SK-N-SH treated with all-trans-retinoic acid at 6 μM for 48 hours (cell line): Measurements from ENCODE around the gene PPP6R2.

Experiments used
- ATAC-seq: fragments of 200-7000 bp; cut with Tn5 transposase; 3 replicates; pipeline ENCODE4 v1.9.1; 2020; ENCODE audit warnings: mild to moderate bottlenecking, moderate library complexity
- ARNTL ChIP-seq: fragments of 450-650 bp; formaldehyde crosslinking; IDR thresholded peaks from 2 replicates; pipeline ENCODE4 v1.5.0; 2020; ENCODE audit warnings: low read depth, mild to moderate bottlenecking, moderate library complexity, borderline replicate concordance
- BACH2 ChIP-seq: fragments of 250-450 bp; sonication (Bioruptor Pico); IDR thresholded peaks from 2 replicates; pipeline ENCODE4 v1.9.0; 2021; ENCODE audit warnings: mild to moderate bottlenecking, borderline replicate concordance
- CSDC2 ChIP-seq: fragments of 250-450 bp; sonication (Bioruptor Pico); IDR thresholded peaks from 2 replicates; pipeline ENCODE4 v1.5.0; 2020; ENCODE audit warnings: mild to moderate bottlenecking, moderate library complexity
- ESRRG ChIP-seq: fragments of 250-450 bp; sonication (Bioruptor Pico); IDR thresholded peaks from 2 replicates; pipeline ENCODE4 v1.6.1; 2021; ENCODE audit warnings: mild to moderate bottlenecking
- GLIS3 ChIP-seq: fragments of 250-450 bp; sonication (Bioruptor Pico); IDR thresholded peaks from 2 replicates; pipeline ENCODE4 v1.5.0; 2020; ENCODE audit warnings: mild to moderate bottlenecking, moderate library complexity
- ISL1 ChIP-seq: fragments of 250-450 bp; sonication (Bioruptor Pico); IDR thresholded peaks from 2 replicates; pipeline ENCODE4 v2.1.2; 2022; ENCODE audit warnings: mild to moderate bottlenecking, moderate library complexity
- OSR1 ChIP-seq: fragments of 250-450 bp; sonication (Bioruptor Pico); IDR thresholded peaks from 2 replicates; pipeline ENCODE4 v1.8.0; 2022; ENCODE audit warnings: moderate library complexity, mild to moderate bottlenecking, inconsistent platforms
- RARB ChIP-seq: fragments of 250-450 bp; sonication (Bioruptor Pico); IDR thresholded peaks from 2 replicates; pipeline ENCODE4 v1.8.0; 2021; ENCODE audit warnings: mild to moderate bottlenecking, moderate library complexity
- SNAI2 ChIP-seq: fragments of 250-450 bp; sonication (Bioruptor Pico); IDR thresholded peaks from 2 replicates; pipeline ENCODE4 v1.5.0; 2020; ENCODE audit warnings: mild to moderate bottlenecking, moderate library complexity
- TCF4 ChIP-seq: fragments of 250-450 bp; sonication (Bioruptor Pico); IDR thresholded peaks from 2 replicates; pipeline ENCODE4 v1.8.0; 2021; ENCODE audit warnings: mild to moderate bottlenecking, moderate library complexity, borderline replicate concordance
- TOX ChIP-seq: fragments of 250-450 bp; sonication (Bioruptor Pico); IDR thresholded peaks from 2 replicates; pipeline ENCODE4 v1.8.0; 2021; ENCODE audit warnings: mild to moderate bottlenecking, moderate library complexity, borderline replicate concordance
- ZC3H10 ChIP-seq: fragments of 250-450 bp; sonication (Bioruptor Pico); IDR thresholded peaks from 2 replicates; pipeline ENCODE4 v1.5.1; 2021; ENCODE audit warnings: mild to moderate bottlenecking, moderate library complexity
- ZFP3 ChIP-seq: fragments of 250-450 bp; sonication (Bioruptor Pico); IDR thresholded peaks from 2 replicates; pipeline ENCODE4 v1.5.0; 2020; ENCODE audit warnings: mild to moderate bottlenecking, moderate library complexity
- ZFP30 ChIP-seq: fragments of 450-650 bp; formaldehyde crosslinking; IDR thresholded peaks from 2 replicates; pipeline ENCODE4 v1.5.0; 2022; ENCODE audit warnings: mild to moderate bottlenecking, moderate library complexity
- ZNF565 ChIP-seq: fragments of 450-650 bp; formaldehyde crosslinking; conservative IDR thresholded peaks from 2 replicates; pipeline ENCODE4 v1.5.0; 2020; ENCODE audit warnings: low read depth, mild to moderate bottlenecking, moderate library complexity
- ZNF8 ChIP-seq: fragments of 450-650 bp; formaldehyde crosslinking; IDR thresholded peaks from 2 replicates; pipeline ENCODE4 v1.5.0; 2020; ENCODE audit warnings: mild to moderate bottlenecking, moderate library complexity
- TF ChIP-seq, protein P1 (sequence below): fragments of 250-450 bp; sonication (Bioruptor Pico); IDR thresholded peaks from 2 replicates; pipeline ENCODE4 v1.5.1; 2020; ENCODE audit warnings: low read depth, mild to moderate bottlenecking, moderate library complexity
- TF ChIP-seq, protein P2 (sequence below): fragments of 250-450 bp; sonication (Bioruptor Pico); IDR thresholded peaks from 2 replicates; pipeline ENCODE4 v1.5.1; 2021; ENCODE audit warnings: mild to moderate bottlenecking, moderate library complexity
- TF ChIP-seq, protein P3 (sequence below): fragments of 250-450 bp; sonication (Bioruptor Pico); IDR thresholded peaks from 2 replicates; pipeline ENCODE4 v1.5.0; 2020; ENCODE audit warnings: mild to moderate bottlenecking, moderate library complexity
- TF ChIP-seq, protein P4 (sequence below): fragments of 250-450 bp; sonication (Bioruptor Pico); IDR thresholded peaks from 2 replicates; pipeline ENCODE4 v1.8.0; 2020; ENCODE audit warnings: mild to moderate bottlenecking, moderate library complexity, borderline replicate concordance

The PPP6R2 gene

DNA sequence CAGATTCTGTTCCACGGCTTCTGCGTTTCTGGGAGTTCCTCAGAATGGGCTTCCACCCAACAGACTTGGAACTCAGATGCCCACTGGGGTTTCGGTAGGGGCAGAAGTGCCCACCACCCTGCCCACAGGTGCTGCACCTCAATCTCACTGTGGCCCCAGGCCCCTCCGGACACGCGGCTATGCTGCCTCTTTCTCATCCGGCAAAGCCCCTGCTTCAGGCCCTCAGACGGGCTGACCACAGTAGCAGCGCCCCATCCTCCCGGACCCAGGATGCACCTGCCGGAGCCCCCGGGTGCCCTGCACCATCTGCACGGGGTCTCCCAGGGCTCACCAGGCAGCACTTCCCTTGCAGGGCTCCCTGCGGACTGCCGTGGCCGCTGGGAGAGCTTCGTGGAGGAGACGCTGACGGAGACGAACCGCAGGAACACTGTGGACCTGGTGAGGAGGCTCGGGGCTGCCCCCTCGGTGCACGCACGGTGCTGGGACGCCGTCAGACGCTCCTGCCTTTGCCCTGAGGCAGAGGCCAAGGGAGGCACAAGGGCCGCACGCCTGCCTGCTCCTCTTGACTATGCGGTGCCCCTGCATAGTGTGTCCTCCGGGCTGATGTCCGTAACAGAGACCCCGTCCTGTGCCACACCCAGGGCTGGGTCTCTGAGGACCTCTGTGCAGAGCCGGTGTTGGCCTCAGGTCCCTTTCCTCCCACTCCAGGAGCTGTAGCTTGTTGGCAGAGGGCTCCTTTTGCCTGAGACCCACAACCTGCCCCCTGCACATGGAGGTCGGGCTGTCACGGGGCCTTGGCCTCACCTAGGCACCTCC lies 93.1 kb downstream of the PPP6R2 start:
- ATAC-seq = no peak
- TF ChIP-seq ZFP30 (CRISPR knock-in tag) (no peak), TOX (no peak), ZNF565 (CRISPR knock-in tag) (no peak), OSR1 (no peak), ZFP3 (CRISPR knock-in tag) (no peak), BACH2 (no peak), ZC3H10 (CRISPR knock-in tag) (no peak), ISL1 (CRISPR knock-in tag) (no peak), ZNF8 (CRISPR knock-in tag) (no peak)
- TF ChIP-seq, protein P1, sequence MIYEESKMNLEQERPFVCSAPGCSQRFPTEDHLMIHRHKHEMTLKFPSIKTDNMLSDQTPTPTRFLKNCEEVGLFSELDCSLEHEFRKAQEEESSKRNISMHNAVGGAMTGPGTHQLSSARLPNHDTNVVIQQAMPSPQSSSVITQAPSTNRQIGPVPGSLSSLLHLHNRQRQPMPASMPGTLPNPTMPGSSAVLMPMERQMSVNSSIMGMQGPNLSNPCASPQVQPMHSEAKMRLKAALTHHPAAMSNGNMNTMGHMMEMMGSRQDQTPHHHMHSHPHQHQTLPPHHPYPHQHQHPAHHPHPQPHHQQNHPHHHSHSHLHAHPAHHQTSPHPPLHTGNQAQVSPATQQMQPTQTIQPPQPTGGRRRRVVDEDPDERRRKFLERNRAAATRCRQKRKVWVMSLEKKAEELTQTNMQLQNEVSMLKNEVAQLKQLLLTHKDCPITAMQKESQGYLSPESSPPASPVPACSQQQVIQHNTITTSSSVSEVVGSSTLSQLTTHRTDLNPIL (CRISPR knock-in tag) = no peak
- TF ChIP-seq, protein P2, sequence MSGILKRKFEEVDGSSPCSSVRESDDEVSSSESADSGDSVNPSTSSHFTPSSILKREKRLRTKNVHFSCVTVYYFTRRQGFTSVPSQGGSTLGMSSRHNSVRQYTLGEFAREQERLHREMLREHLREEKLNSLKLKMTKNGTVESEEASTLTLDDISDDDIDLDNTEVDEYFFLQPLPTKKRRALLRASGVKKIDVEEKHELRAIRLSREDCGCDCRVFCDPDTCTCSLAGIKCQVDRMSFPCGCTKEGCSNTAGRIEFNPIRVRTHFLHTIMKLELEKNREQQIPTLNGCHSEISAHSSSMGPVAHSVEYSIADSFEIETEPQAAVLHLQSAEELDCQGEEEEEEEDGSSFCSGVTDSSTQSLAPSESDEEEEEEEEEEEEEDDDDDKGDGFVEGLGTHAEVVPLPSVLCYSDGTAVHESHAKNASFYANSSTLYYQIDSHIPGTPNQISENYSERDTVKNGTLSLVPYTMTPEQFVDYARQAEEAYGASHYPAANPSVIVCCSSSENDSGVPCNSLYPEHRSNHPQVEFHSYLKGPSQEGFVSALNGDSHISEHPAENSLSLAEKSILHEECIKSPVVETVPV (CRISPR knock-in tag) = no peak
- TF ChIP-seq, protein P3, sequence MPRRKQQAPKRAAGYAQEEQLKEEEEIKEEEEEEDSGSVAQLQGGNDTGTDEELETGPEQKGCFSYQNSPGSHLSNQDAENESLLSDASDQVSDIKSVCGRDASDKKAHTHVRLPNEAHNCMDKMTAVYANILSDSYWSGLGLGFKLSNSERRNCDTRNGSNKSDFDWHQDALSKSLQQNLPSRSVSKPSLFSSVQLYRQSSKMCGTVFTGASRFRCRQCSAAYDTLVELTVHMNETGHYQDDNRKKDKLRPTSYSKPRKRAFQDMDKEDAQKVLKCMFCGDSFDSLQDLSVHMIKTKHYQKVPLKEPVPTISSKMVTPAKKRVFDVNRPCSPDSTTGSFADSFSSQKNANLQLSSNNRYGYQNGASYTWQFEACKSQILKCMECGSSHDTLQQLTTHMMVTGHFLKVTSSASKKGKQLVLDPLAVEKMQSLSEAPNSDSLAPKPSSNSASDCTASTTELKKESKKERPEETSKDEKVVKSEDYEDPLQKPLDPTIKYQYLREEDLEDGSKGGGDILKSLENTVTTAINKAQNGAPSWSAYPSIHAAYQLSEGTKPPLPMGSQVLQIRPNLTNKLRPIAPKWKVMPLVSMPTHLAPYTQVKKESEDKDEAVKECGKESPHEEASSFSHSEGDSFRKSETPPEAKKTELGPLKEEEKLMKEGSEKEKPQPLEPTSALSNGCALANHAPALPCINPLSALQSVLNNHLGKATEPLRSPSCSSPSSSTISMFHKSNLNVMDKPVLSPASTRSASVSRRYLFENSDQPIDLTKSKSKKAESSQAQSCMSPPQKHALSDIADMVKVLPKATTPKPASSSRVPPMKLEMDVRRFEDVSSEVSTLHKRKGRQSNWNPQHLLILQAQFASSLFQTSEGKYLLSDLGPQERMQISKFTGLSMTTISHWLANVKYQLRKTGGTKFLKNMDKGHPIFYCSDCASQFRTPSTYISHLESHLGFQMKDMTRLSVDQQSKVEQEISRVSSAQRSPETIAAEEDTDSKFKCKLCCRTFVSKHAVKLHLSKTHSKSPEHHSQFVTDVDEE (CRISPR knock-in tag) = no peak
- TF ChIP-seq, protein P4, sequence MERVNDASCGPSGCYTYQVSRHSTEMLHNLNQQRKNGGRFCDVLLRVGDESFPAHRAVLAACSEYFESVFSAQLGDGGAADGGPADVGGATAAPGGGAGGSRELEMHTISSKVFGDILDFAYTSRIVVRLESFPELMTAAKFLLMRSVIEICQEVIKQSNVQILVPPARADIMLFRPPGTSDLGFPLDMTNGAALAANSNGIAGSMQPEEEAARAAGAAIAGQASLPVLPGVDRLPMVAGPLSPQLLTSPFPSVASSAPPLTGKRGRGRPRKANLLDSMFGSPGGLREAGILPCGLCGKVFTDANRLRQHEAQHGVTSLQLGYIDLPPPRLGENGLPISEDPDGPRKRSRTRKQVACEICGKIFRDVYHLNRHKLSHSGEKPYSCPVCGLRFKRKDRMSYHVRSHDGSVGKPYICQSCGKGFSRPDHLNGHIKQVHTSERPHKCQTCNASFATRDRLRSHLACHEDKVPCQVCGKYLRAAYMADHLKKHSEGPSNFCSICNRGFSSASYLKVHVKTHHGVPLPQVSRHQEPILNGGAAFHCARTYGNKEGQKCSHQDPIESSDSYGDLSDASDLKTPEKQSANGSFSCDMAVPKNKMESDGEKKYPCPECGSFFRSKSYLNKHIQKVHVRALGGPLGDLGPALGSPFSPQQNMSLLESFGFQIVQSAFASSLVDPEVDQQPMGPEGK (CRISPR knock-in tag) = no peak

DNA sequence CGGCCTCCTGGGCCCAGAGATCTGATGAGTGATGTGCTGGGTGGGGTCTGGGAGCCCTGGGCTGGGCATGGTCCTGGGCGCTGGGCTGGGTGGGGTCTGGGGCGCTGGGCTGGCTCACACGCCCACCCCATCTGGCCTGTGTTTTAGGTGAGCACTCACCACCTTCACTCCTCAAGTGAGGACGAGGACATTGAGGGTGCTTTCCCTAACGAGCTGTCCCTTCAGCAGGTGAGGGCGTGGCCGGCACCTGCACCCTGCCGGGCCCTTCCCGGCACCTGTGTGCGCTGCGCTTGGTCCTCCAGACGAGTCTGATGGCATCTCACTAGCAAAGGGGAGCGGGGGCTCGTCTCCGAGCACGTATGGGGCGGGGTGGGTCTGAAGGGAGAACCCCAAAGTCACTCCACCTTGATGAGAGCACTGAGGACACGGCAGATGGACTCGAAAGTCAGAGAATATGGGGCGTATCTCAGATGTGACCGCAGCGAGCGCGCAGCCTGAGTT lies 93.8 kb downstream of the PPP6R2 start:
- ATAC-seq = no peak
- TF ChIP-seq, protein P2 (CRISPR knock-in tag) = no peak
- no peak for TF ChIP-seq BACH2
- TF ChIP-seq GLIS3 (CRISPR knock-in tag) = no peak
- TF ChIP-seq RARB (CRISPR knock-in tag) = no peak
- no peak for TF ChIP-seq ESRRG (CRISPR knock-in tag)
- TF ChIP-seq TOX = no peak
- TF ChIP-seq, protein P1 (CRISPR knock-in tag) = no peak
- TF ChIP-seq ZNF565 (CRISPR knock-in tag) = no peak
- TF ChIP-seq CSDC2 (CRISPR knock-in tag) = no peak
- TF ChIP-seq OSR1 = no peak
- TF ChIP-seq ZFP3 (CRISPR knock-in tag) = no peak
- no peak for TF ChIP-seq ZC3H10 (CRISPR knock-in tag)
- no peak for TF ChIP-seq ISL1 (CRISPR knock-in tag)
- no peak for TF ChIP-seq SNAI2
- TF ChIP-seq ARNTL (CRISPR knock-in tag) = no peak
- TF ChIP-seq ZNF8 (CRISPR knock-in tag) = no peak
- TF ChIP-seq TCF4 (CRISPR knock-in tag) = no peak
- TF ChIP-seq ZFP30 (CRISPR knock-in tag) = no peak
